ENCODE results near the gene TEFM. TPM values are rescaled to one million over a fixed set of nuclear protein-coding genes. Genes with fewer than 3 reads are reported as not detected.

TEFM gene
- total RNA-seq, 4 donors from 2014 or later, result 1.8 to 15.0 (median 8.9) TPM

DNA sequence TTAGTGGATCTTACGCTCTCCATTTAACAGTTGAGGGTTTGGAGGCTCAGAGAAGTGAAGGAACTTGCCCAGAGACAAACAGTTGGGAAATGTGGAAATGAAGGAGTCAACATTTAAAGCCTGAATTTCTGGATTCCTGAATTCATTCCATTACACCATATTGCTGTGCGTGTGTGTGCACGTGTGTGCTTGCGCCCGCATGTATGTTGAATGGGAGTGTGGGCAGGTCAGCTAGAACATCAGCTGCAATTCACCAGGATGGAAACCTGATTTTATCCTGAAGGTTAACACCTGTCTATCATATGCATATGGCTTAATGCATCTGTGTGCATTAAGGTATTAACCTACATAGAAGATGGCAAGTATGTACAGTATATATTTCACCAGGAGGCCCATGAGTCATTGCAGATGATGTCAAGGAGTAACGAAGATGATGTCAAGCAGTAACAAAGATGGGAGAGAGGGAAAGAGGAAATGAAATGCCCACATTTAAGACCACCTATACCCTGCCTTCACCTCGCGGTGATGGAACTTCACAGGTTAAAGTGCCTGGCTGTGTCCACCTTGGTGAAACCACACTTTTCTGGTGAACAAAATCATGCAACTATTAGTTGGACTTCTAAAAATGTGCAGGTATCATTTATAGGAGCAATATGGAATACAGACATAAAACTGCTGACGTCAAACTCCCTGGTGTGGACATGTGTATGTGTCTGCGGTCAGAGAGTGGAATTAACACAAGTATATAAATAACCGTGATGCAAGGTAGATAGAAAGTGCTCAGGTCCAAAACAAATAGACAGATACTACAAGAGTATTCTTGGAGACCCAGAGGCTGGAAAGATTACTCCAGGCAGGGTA lies 14.9 kb upstream of the TEFM start:
- no peaks in the 10 kb centered on the region for H3K9me3 ChIP-seq
- TF ChIP-seq POLR2AphosphoS5 (IDR thresholded peaks at IDR 0.05) (no peak), EP300 (IDR thresholded peaks at IDR 0.05; ENCODE audit: low read depth) (no peak), POLR2A (IDR thresholded peaks at IDR 0.05) (no peak)
- TF ChIP-seq, protein P1, sequence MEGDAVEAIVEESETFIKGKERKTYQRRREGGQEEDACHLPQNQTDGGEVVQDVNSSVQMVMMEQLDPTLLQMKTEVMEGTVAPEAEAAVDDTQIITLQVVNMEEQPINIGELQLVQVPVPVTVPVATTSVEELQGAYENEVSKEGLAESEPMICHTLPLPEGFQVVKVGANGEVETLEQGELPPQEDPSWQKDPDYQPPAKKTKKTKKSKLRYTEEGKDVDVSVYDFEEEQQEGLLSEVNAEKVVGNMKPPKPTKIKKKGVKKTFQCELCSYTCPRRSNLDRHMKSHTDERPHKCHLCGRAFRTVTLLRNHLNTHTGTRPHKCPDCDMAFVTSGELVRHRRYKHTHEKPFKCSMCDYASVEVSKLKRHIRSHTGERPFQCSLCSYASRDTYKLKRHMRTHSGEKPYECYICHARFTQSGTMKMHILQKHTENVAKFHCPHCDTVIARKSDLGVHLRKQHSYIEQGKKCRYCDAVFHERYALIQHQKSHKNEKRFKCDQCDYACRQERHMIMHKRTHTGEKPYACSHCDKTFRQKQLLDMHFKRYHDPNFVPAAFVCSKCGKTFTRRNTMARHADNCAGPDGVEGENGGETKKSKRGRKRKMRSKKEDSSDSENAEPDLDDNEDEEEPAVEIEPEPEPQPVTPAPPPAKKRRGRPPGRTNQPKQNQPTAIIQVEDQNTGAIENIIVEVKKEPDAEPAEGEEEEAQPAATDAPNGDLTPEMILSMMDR (IDR thresholded peaks at IDR 0.05), result no peak
- in situ Hi-C loops (cut with MboI; ENCODE audit: low pct_ligation_motif_present in 1 of 4, low pct_unique_long_range_greater_than_20kb in 1 of 4, low sequenced_read_pairs in 3 of 4), result loop anchor here in 1 of 4 donors (25.0 kb wide), 1 partner anchor 291 kb away; no protein-coding TSS in a partner anchor
- intact Hi-C loops (cut with DNase I; ENCODE audit: low total_unique reads), result loop anchor here (10.0 kb wide), 1 partner anchor 1744 kb away; no protein-coding TSS in a partner anchor
- H3K36me3 ChIP-seq, result no peaks in the 10 kb centered on the region
- no peak overlapping the region for H3K27ac ChIP-seq
- H3K4me3 ChIP-seq, result peak overlapping the region in 2 of 4 donors; percentile 56 to 64
- peaks cover 55% of the 10 kb centered on the region for H3K27me3 ChIP-seq
- H3K4me1 ChIP-seq, result peaks cover 0 to 17% (median 13%) of the 10 kb centered on the region in 4 donors
- DNase-seq, result no peak
- 74 to 79% methylated on average over 8 to 11 of the region's 11 CpGs for WGBS, 2 donors (ENCODE audit: low coverage in 1 of 2)

DNA sequence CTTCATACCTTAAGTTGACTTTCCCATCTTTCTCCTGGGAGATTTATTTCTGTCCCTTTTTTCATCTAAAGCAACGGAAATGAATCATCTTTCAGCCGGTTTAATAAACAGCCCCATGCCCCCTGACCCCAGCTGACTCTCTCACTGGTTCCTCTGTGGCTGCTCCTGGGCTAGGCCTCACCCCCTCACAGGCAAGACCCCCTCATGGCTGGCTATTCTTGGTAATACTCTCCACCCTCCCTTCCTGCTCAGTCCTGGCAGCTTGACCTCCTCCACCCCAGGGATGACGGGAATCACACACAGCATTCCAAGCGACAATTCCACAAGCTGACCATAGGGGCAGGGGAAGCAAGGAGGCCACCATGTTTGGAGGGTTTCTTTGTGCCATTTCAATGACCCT lies 14.2 kb upstream of the TEFM start:
- 65 to 80% methylated on average over 1 to 4 of the region's 4 CpGs for WGBS, 2 donors (ENCODE audit: low coverage in 1 of 2)
- H3K27ac ChIP-seq, result no peak overlapping the region
- H3K9me3 ChIP-seq, result no peaks in the 10 kb centered on the region
- DNase-seq, result no peak
- in situ Hi-C loops (cut with MboI; ENCODE audit: low pct_ligation_motif_present in 1 of 4, low pct_unique_long_range_greater_than_20kb in 1 of 4, low sequenced_read_pairs in 3 of 4) (loop anchor here in 1 of 4 donors (25.0 kb wide), 1 partner anchor 292 kb away; no protein-coding TSS in a partner anchor), intact Hi-C loops (cut with DNase I; ENCODE audit: low total_unique reads) (loop anchor here (10.0 kb wide), 1 partner anchor 1745 kb away; no protein-coding TSS in a partner anchor)
- H3K4me1 ChIP-seq, result peaks cover 0 to 17% (median 13%) of the 10 kb centered on the region in 4 donors
- TF ChIP-seq POLR2A (IDR thresholded peaks at IDR 0.05), result no peak
- TF ChIP-seq POLR2AphosphoS5 (IDR thresholded peaks at IDR 0.05), result no peak
- TF ChIP-seq, protein P1 (IDR thresholded peaks at IDR 0.05), result no peak
- TF ChIP-seq EP300 (IDR thresholded peaks at IDR 0.05; ENCODE audit: low read depth), result no peak
- no peak overlapping the region for H3K4me3 ChIP-seq
- peaks cover 51% of the 10 kb centered on the region for H3K27me3 ChIP-seq
- H3K36me3 ChIP-seq, result no peaks in the 10 kb centered on the region

DNA sequence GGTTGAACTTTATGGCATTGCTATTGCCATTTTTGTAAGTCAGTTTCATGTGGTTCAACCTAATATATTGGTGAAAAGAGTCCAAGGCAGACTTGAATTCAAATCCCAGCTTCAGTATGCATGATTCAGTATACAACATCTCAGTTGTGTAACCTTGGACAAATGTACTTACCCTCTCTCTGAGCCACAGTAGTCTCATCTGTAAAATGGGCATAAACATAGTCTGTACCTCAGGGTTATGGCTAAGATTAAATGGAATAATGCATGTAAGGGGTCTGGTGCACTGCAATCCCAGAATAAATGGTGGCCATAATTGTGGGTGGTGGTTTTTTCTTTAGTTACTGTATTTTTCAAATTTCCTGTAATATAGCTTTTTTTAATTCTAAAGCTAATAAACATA lies 11.0 kb upstream of the TEFM start:
- no peak for DNase-seq
- in situ Hi-C loops (cut with MboI; ENCODE audit: low pct_ligation_motif_present in 1 of 4, low pct_unique_long_range_greater_than_20kb in 1 of 4, low sequenced_read_pairs in 3 of 4), result loop anchor here in 1 of 4 donors (25.0 kb wide), 1 partner anchor 295 kb away; no protein-coding TSS in a partner anchor
- Histone ChIP-seq H3K27ac (no peak overlapping the region), H3K27me3 (peaks cover 21% of the 10 kb centered on the region), H3K4me3 (no peak overlapping the region), H3K4me1 (peaks cover 0 to 8% (median 4%) of the 10 kb centered on the region in 4 donors), H3K36me3 (no peaks in the 10 kb centered on the region), H3K9me3 (no peaks in the 10 kb centered on the region)
- intact Hi-C loops (cut with DNase I; ENCODE audit: low total_unique reads), result no loop called here
- TF ChIP-seq POLR2A (IDR thresholded peaks at IDR 0.05) (no peak), EP300 (IDR thresholded peaks at IDR 0.05; ENCODE audit: low read depth) (no peak), POLR2AphosphoS5 (IDR thresholded peaks at IDR 0.05) (no peak)
- TF ChIP-seq, protein P1 (IDR thresholded peaks at IDR 0.05), result no peak

GRCh38 chr17:30915833-30916611 lies 10.0 kb upstream of the TEFM start:
- in situ Hi-C loops (cut with MboI; ENCODE audit: low pct_ligation_motif_present in 1 of 4, low pct_unique_long_range_greater_than_20kb in 1 of 4, low sequenced_read_pairs in 3 of 4), result loop anchor here in 1 of 4 donors (25.0 kb wide), 1 partner anchor 296 kb away; no protein-coding TSS in a partner anchor
- WGBS, 2 donors (ENCODE audit: low coverage in 1 of 2), result 62 to 67% methylated on average over 5 of the region's 5 CpGs
- intact Hi-C loops (cut with DNase I; ENCODE audit: low total_unique reads), result no loop called here

More at GRCh38 chr17:30915833-30916611, 10.0 kb upstream of the TEFM start:
- Histone ChIP-seq H3K9me3 (no peaks in the 10 kb centered on the region), H3K4me3 (no peak overlapping the region), H3K27ac (no peak overlapping the region), H3K4me1 (no peaks in the 10 kb centered on the region), H3K27me3 (peaks cover 11% of the 10 kb centered on the region), H3K36me3 (no peaks in the 10 kb centered on the region)
- no peak for TF ChIP-seq POLR2A (IDR thresholded peaks at IDR 0.05)
- DNase-seq, result no peak
